ENCODE measurements around the gene OPN1LW. TPM values are rescaled to one million over a fixed set of nuclear protein-coding genes. Genes with fewer than 3 reads are reported as not detected.
"Not testable (repeated sequence)": the region's sequence is repeated elsewhere in the genome, so short reads cannot be mapped to it uniquely, and the experiment has no call there.

OPN1LW gene
- total and polyA plus RNA-seq, 5 experiments from 2014 or later = not detected

- DNase-seq = no peak
- H3K27ac Mint-ChIP-seq = peak overlapping the region in 4 of 10 donors; percentile 48 to 63 (median 58)
- POLR2A ChIA-PET = interaction anchor here (0.5 kb wide), 1 partner anchor 18 kb away, joined by 3 read pairs; no protein-coding TSS in a partner anchor
- ATAC-seq = no peak
- no peaks in the 10 kb centered on the region for H3K36me3 Mint-ChIP-seq
- H3K9me3 Mint-ChIP-seq = no peaks in the 10 kb centered on the region
- H3K4me3 Mint-ChIP-seq = peak overlapping the region in 2 of 10 donors; percentile 14 to 22
- peaks cover 9 to 23% (median 14%) of the 10 kb centered on the region in 4 donors for H3K4me1 Mint-ChIP-seq
- H3K27me3 Mint-ChIP-seq = no peaks in the 10 kb centered on the region
These were observed 5.2 kb upstream of the OPN1LW start for GRCh38 chrX:154138857-154139256.

- Mint-ChIP-seq H3K27ac (peak overlapping the region in 2 of 10 donors; percentile 15 to 52), H3K4me1 (peaks cover 9 to 19% (median 12%) of the 10 kb centered on the region in 4 donors), H3K9me3 (no peaks in the 10 kb centered on the region), H3K27me3 (no peaks in the 10 kb centered on the region), H3K4me3 (no peak overlapping the region), H3K36me3 (no peaks in the 10 kb centered on the region)
- ATAC-seq = no peak
- no peak for DNase-seq
- POLR2A ChIA-PET = no interaction called here
These were observed 3.8 kb upstream of the OPN1LW start for GRCh38 chrX:154140206-154140605.

GRCh38 chrX:154140742-154141141 lies 3.3 kb upstream of the OPN1LW start:
- Mint-ChIP-seq H3K4me1 (peaks cover 6 to 13% (median 8%) of the 10 kb centered on the region in 4 donors), H3K36me3 (no peaks in the 10 kb centered on the region), H3K9me3 (no peaks in the 10 kb centered on the region), H3K4me3 (no peak overlapping the region), H3K27ac (peak overlapping the region in 2 of 10 donors; percentile 31 to 56), H3K27me3 (no peaks in the 10 kb centered on the region)
- POLR2A ChIA-PET = no interaction called here
- DNase-seq (no peak), ATAC-seq (no peak)

DNA sequence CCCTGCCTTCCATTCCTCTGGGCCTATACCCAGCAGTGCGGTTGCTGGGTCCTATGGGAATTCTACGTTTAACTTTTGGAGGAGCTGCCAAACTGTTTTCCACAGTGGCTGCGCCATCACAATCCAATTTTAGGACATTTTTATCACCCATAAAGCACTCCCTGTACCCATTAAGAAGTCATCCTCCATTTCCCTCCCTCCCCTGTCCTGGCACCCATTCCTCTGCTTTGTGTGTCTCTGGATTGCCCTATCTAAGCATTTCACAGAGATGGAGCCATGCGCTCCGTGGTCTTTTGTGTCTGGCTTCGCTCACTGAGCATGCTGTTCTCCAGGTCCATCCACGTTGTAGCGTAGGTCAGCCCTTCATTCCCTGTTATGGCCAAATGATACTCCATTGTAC lies 1.7 kb upstream of the OPN1LW start:
- no peak for ATAC-seq

GRCh38 chrX:154142950-154143745 lies 895 bp upstream of the OPN1LW start:
- no peak overlapping the region for H3K27ac Mint-ChIP-seq
- peaks cover 0 to 4% (median 3%) of the 10 kb centered on the region in 4 donors for H3K4me1 Mint-ChIP-seq
- DNase-seq (no peak), ATAC-seq (no peak)
- H3K4me3 Mint-ChIP-seq = no peak overlapping the region
- H3K9me3 Mint-ChIP-seq = no peaks in the 10 kb centered on the region
- H3K27me3 Mint-ChIP-seq = no peaks in the 10 kb centered on the region
- H3K36me3 Mint-ChIP-seq = no peaks in the 10 kb centered on the region
- POLR2A ChIA-PET = no interaction called here

More for the DNA sequence above, 1.7 kb upstream of the OPN1LW start:
- DNase-seq = no peak
- POLR2A ChIA-PET = no interaction called here
- no peaks in the 10 kb centered on the region for H3K9me3 Mint-ChIP-seq
- H3K27ac Mint-ChIP-seq = peak overlapping the region in 1 of 10 donors; percentile 17
- peaks cover 0 to 6% (median 4%) of the 10 kb centered on the region in 4 donors for H3K4me1 Mint-ChIP-seq
- no peaks in the 10 kb centered on the region for H3K27me3 Mint-ChIP-seq
- no peak overlapping the region for H3K4me3 Mint-ChIP-seq
- H3K36me3 Mint-ChIP-seq = no peaks in the 10 kb centered on the region

DNA sequence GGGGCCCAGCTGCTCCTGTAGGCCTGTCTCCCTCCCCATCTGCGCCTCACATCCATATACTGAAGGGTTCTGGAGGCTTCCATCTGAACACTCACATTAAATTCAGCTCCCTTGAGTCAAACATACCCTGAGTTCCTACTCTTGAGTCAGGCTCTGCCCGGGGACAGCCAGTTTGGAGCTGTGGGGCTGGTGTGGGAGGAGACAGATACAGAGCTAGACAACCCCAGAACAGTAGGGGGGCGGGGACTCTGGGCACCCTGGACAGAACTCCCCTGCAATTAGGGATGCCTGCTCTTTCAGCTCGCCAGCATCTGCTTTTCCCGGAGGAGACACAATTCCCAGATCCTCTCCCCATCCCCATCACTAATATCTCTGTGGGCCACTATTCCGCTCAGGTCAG lies 7.0 kb downstream of the OPN1LW start:
- ATAC-seq, H3K36me3 Mint-ChIP-seq, POLR2A ChIA-PET, H3K9me3 Mint-ChIP-seq, H3K4me1 Mint-ChIP-seq, H3K27ac Mint-ChIP-seq, H3K27me3 Mint-ChIP-seq, DNase-seq, H3K4me3 Mint-ChIP-seq: not testable (repeated sequence)

DNA sequence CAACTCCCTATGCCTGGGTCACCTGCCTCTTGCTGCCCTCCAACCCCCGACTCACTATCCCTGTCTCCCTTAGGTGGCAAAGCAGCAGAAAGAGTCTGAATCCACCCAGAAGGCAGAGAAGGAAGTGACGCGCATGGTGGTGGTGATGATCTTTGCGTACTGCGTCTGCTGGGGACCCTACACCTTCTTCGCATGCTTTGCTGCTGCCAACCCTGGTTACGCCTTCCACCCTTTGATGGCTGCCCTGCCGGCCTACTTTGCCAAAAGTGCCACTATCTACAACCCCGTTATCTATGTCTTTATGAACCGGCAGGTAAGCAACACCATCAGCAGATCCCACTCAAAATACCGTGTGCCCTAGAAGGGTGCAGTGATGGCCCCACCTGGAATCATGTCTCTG lies 12.2 kb downstream of the OPN1LW start:
- H3K27ac Mint-ChIP-seq, H3K27me3 Mint-ChIP-seq, H3K36me3 Mint-ChIP-seq, H3K4me1 Mint-ChIP-seq, DNase-seq, POLR2A ChIA-PET, H3K4me3 Mint-ChIP-seq, ATAC-seq, H3K9me3 Mint-ChIP-seq: not testable (repeated sequence)

DNA sequence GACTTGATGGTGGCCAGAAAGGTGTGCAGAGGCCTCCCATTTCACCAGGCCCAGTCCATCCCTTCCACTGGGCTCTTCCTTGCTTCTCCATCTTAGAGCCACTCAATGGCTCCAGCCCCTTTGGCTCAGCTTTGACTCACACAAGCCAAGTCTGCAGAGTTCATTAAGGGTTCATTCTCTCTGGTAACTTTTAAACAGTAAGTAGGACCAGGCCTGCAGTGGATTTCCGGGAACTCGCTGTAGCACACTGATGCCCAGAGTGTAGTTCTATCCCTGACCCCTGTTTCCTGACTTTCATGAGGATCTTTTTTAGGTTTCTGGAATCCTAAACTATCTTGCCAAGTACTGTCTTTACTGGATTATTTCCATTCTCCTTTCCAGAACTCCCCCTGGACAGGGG lies 13.2 kb downstream of the OPN1LW start:
- POLR2A ChIA-PET, H3K27ac Mint-ChIP-seq, H3K4me1 Mint-ChIP-seq, H3K36me3 Mint-ChIP-seq, ATAC-seq, H3K27me3 Mint-ChIP-seq, H3K4me3 Mint-ChIP-seq, DNase-seq, H3K9me3 Mint-ChIP-seq: not testable (repeated sequence)

DNA sequence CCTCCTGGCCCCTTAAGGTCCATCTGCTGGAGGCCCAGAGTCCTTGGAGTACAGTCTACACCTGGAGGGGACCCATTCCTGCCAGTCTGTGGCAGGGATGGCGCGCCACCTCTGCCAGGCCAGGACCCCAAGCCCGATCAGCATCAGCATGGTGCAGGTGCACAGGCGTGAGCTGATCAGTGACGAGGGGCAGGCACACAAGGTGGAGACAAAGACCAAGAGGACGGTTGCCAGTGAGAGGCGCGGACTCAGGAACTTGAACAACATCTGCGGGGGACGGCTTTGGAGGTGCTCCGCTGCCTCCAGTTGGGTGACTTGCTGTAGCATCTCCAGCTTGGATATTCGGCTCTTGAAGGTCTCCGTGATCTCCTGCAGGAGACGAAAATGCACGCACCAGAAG lies 15.3 kb downstream of the OPN1LW start:
- H3K36me3 Mint-ChIP-seq, H3K27ac Mint-ChIP-seq, H3K9me3 Mint-ChIP-seq, POLR2A ChIA-PET, H3K4me3 Mint-ChIP-seq, DNase-seq, H3K27me3 Mint-ChIP-seq, H3K4me1 Mint-ChIP-seq: not testable (repeated sequence)
- peak in 1 of 2 donors; percentile 37 for ATAC-seq

DNA sequence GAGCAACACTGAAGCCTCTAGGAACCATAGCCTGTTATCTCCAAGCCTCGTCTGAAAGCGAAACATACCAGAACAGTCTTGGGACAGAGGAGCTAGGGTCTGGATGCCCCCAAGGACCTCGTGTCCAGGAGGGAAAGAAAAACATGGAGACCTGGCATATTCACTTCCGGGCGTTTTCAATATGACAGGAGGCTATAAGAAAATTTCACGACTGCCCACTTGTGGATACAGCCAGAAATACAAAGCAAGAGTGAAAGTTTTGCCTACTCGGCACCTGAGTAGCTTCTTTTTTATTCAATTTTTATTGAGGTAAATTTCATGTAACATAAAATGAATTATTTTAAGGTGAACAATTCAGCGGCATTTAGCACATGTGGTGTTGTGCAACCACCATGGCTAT lies 20.9 kb downstream of the OPN1LW start:
- not testable (repeated sequence) for H3K27ac Mint-ChIP-seq

DNA sequence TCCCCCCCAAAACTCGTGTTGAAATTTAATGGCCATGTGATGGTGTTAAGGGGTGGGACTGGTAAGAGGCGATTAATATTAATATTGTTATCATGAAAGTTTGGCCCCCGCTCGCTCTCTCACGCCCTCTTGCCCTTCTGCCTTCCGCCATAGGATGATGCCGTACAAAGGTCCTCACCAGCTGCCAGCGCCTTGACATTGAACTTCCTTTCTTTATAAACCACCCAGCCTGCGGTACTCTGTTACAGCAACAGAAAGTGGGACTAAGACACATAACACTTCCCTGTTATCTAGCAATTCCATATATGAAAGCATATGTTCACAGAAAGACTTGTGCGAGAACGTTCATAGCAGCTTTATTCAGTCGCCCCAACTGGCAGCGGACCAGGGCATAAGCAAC lies 24.3 kb downstream of the OPN1LW start:
- POLR2A ChIA-PET, H3K27ac Mint-ChIP-seq, DNase-seq, H3K4me1 Mint-ChIP-seq, H3K9me3 Mint-ChIP-seq, H3K27me3 Mint-ChIP-seq, H3K36me3 Mint-ChIP-seq, ATAC-seq, H3K4me3 Mint-ChIP-seq: not testable (repeated sequence)

More for the DNA sequence above, 20.9 kb downstream of the OPN1LW start:
- POLR2A ChIA-PET, H3K4me3 Mint-ChIP-seq, H3K27me3 Mint-ChIP-seq, ATAC-seq, H3K36me3 Mint-ChIP-seq, H3K9me3 Mint-ChIP-seq, H3K4me1 Mint-ChIP-seq, DNase-seq: not testable (repeated sequence)

- peak; percentile 97 to 98 for ATAC-seq
- H3K4me1 Mint-ChIP-seq, H3K4me3 Mint-ChIP-seq, H3K27me3 Mint-ChIP-seq, POLR2A ChIA-PET, H3K36me3 Mint-ChIP-seq, DNase-seq, H3K9me3 Mint-ChIP-seq, H3K27ac Mint-ChIP-seq: not testable (repeated sequence)
These were observed 28.5 kb downstream of the OPN1LW start for GRCh38 chrX:154172535-154172943.

GRCh38 chrX:154174356-154174755 lies 30.3 kb downstream of the OPN1LW start:
- H3K27ac Mint-ChIP-seq = not testable (repeated sequence)

GRCh38 chrX:154182296-154182695 lies 38.3 kb downstream of the OPN1LW start, which contains the start of gene OPN1MW:
OPN1MW (plus strand) TSS chrX:154182596; CDS start chrX:154182678, 82 bp downstream.
- H3K4me3 Mint-ChIP-seq, DNase-seq, H3K36me3 Mint-ChIP-seq, POLR2A ChIA-PET, H3K9me3 Mint-ChIP-seq, ATAC-seq, H3K4me1 Mint-ChIP-seq, H3K27me3 Mint-ChIP-seq, H3K27ac Mint-ChIP-seq: not testable (repeated sequence)

More at GRCh38 chrX:154174356-154174755, 30.3 kb downstream of the OPN1LW start:
- H3K4me1 Mint-ChIP-seq, H3K36me3 Mint-ChIP-seq, H3K4me3 Mint-ChIP-seq, DNase-seq, POLR2A ChIA-PET, H3K9me3 Mint-ChIP-seq, ATAC-seq, H3K27me3 Mint-ChIP-seq: not testable (repeated sequence)
